Fibroblast of lung (primary cell): ENCODE measurements around the gene KLK15. TPM values are rescaled to one million over a fixed set of nuclear protein-coding genes. Genes with fewer than 3 reads are reported as not detected.

Source experiments
- DNase-seq, 2 donors: peaks; one replicate each; pipeline versions ENCODE4 v3.0.0 to v3.0.0-alpha.2; 2010; ENCODE audit warnings: low read depth in 2 of 2
- H2AFZ ChIP-seq: 2 replicates; pipeline ENCODE4 v1.5.1; 2012; ENCODE audit warnings: low read length, control low read depth, inconsistent platforms
- H3K27ac ChIP-seq: 2 replicates; pipeline ENCODE4 v1.5.1; 2011; ENCODE audit warnings: low read length, control low read depth; ENCODE audit not compliant: insufficient read depth
- H3K27me3 ChIP-seq: 2 replicates; pipeline ENCODE4 v1.5.1; 2011; ENCODE audit warnings: mild to moderate bottlenecking, low read length; ENCODE audit not compliant: control insufficient read depth, insufficient read depth
- H3K36me3 ChIP-seq: 2 replicates; pipeline ENCODE4 v1.5.1; 2011; ENCODE audit warnings: low read length; ENCODE audit not compliant: control insufficient read depth, insufficient read depth
- H3K4me1 ChIP-seq: 2 replicates; pipeline ENCODE4 v1.5.1; 2011; ENCODE audit warnings: low read length; ENCODE audit not compliant: control insufficient read depth, insufficient read depth; ENCODE audit errors: extremely low read depth
- H3K4me2 ChIP-seq: 2 replicates; pipeline ENCODE4 v1.5.1; 2011; ENCODE audit warnings: low read length, control low read depth; ENCODE audit not compliant: insufficient read depth; ENCODE audit errors: extremely low read depth
- H3K4me3 ChIP-seq, 4 experiments: fragments of 200-600 bp in 1 of 4; sonication (generic) in 1 of 4; replicated peaks in 1 of 4; 2 replicates each; pipeline ENCODE4 v1.5.1; 2011 to 2016; ENCODE audit warnings: low read length in 4 of 4, low read depth in 3 of 4, mild to moderate bottlenecking in 3 of 4, control low read depth in 2 of 4, inconsistent platforms in 1 of 4, mixed read lengths in 1 of 4; ENCODE audit not compliant: insufficient read depth in 1 of 4; ENCODE audit errors: control extremely low read depth in 1 of 4
- H3K79me2 ChIP-seq: 2 replicates; pipeline ENCODE4 v1.5.1; 2012; ENCODE audit warnings: mild to moderate bottlenecking, low read length, inconsistent platforms; ENCODE audit not compliant: control insufficient read depth, insufficient read depth
- H3K9ac ChIP-seq: 2 replicates; pipeline ENCODE4 v1.5.1; 2011; ENCODE audit warnings: mild to moderate bottlenecking, low read length, control low read depth; ENCODE audit not compliant: insufficient read depth
- H3K9me3 ChIP-seq: 2 replicates; pipeline ENCODE4 v1.5.1; 2012; ENCODE audit warnings: low read depth, low read length; ENCODE audit not compliant: control insufficient read depth, insufficient read depth
- H4K20me1 ChIP-seq: 2 replicates; pipeline ENCODE4 v1.5.1; 2011; ENCODE audit warnings: low read length; ENCODE audit not compliant: control insufficient read depth, insufficient read depth; ENCODE audit errors: extremely low read depth
- CTCF ChIP-seq, 2 donors: IDR thresholded peaks in 1 of 2; conservative IDR thresholded peaks in 1 of 2; 1 replicate in 1 of 2; 2 replicates in 1 of 2; pipeline ENCODE4 v1.5.1; 2011 to 2012; ENCODE audit warnings: low read length in 2 of 2, control low read depth in 1 of 2, inconsistent platforms in 1 of 2, low read depth in 1 of 2, mild to moderate bottlenecking in 1 of 2
- EZH2 ChIP-seq: IDR thresholded peaks from 2 replicates; pipeline ENCODE4 v1.5.1; 2012; ENCODE audit warnings: low read length, control low read depth, mild to moderate bottlenecking; ENCODE audit errors: missing control alignments
- polyA plus RNA-seq, 2 donors: library from polyadenylated mRNA; depleted of rRNA in 1 of 2; stranded (reverse) in 1 of 2; unstranded in 1 of 2; fragments of >200 nt; gene quantifications; 2 replicates each; pipeline ENCODE4 v1.2.1, GENCODE V29; 2011 to 2012; ENCODE audit warnings: missing spikeins in 1 of 2
- total RNA-seq: library from RNA; depleted of rRNA; stranded (reverse); fragments of >200 nt; gene quantifications from 2 replicates; pipeline ENCODE4 v1.2.1, GENCODE V29; 2014

The KLK15 gene
- total and polyA plus RNA-seq, 2 donors (not counting 1 experiment from before 2014, with no cell fraction given): not detected

GRCh38 chr19:50777261-50777660, 56.1 kb downstream of the KLK15 start:
- Histone ChIP-seq H3K27ac (no peak overlapping the region), H3K9me3 (no peaks in the 10 kb centered on the region), H2AFZ (no peak overlapping the region), H3K4me1 (no peaks in the 10 kb centered on the region), H3K79me2 (no peaks in the 10 kb centered on the region), H3K4me3 (no peak overlapping the region), H3K9ac (no peak overlapping the region), H3K27me3 (peaks cover 14% of the 10 kb centered on the region), H4K20me1 (no peaks in the 10 kb centered on the region), H3K36me3 (no peaks in the 10 kb centered on the region), H3K4me2 (no peak overlapping the region)
- TF ChIP-seq CTCF (conservative IDR thresholded peaks at IDR 0.05 in 1 of 2, IDR thresholded peaks at IDR 0.05 in 1 of 2; ENCODE audit: low read depth in 1 of 2, low read length in 2 of 2) (no peak), EZH2 (no peak)
- no peak for DNase-seq

- Histone ChIP-seq H3K27me3 (peaks cover 14% of the 10 kb centered on the region), H3K4me2 (no peak overlapping the region), H2AFZ (no peak overlapping the region), H3K27ac (no peak overlapping the region), H3K9ac (no peak overlapping the region), H3K9me3 (no peaks in the 10 kb centered on the region), H3K4me3 (no peak overlapping the region), H3K4me1 (no peaks in the 10 kb centered on the region), H4K20me1 (no peaks in the 10 kb centered on the region), H3K36me3 (no peaks in the 10 kb centered on the region), H3K79me2 (no peaks in the 10 kb centered on the region)
- no peak for DNase-seq
- TF ChIP-seq CTCF (conservative IDR thresholded peaks at IDR 0.05 in 1 of 2, IDR thresholded peaks at IDR 0.05 in 1 of 2; ENCODE audit: low read depth in 1 of 2, low read length in 2 of 2) (no peak), EZH2 (no peak)
Measured at GRCh38 chr19:50776131-50776530, 57.2 kb downstream of the KLK15 start.

Other genes starting within 250 kb of the KLK15 start
- gene SYT3, start 193.7 kb downstream of the KLK15 start, total RNA-seq: not detected in 2 replicates
- gene SYT3, start 193.7 kb downstream of the KLK15 start, polyA plus RNA-seq: not detected in 2 replicates
- gene C19orf81, start 184.1 kb downstream of the KLK15 start, total RNA-seq: not detected in 2 replicates
- gene C19orf81, start 184.1 kb downstream of the KLK15 start, polyA plus RNA-seq: not detected in 2 replicates
- gene SHANK1, start 113.8 kb downstream of the KLK15 start, total RNA-seq: 1.8 and 7.9 TPM in 2 replicates
- gene SHANK1, start 113.8 kb downstream of the KLK15 start, polyA plus RNA-seq: 1.4 and 2.3 TPM in 2 replicates
- gene CLEC11A, start 110.2 kb downstream of the KLK15 start, total RNA-seq: 27.5 and 69.4 TPM in 2 replicates
- 22.5 and 23.4 TPM in 2 replicates for gene CLEC11A, start 110.2 kb downstream of the KLK15 start, polyA plus RNA-seq
- not detected in 2 replicates for gene GPR32, start 63.1 kb downstream of the KLK15 start, total RNA-seq
- gene GPR32, start 63.1 kb downstream of the KLK15 start, polyA plus RNA-seq: not detected in 2 replicates
- gene ACP4, start 43.2 kb downstream of the KLK15 start, total RNA-seq: not detected in 2 replicates
- not detected in 2 replicates for gene ACP4, start 43.2 kb downstream of the KLK15 start, polyA plus RNA-seq
- not detected in 2 replicates for gene KLK1, start 9.8 kb downstream of the KLK15 start, total RNA-seq
- gene KLK1, start 9.8 kb downstream of the KLK15 start, polyA plus RNA-seq: not detected in 2 replicates
- gene KLK3, start 21.3 kb upstream of the KLK15 start, total RNA-seq: not detected in 2 replicates
- gene KLK3, start 21.3 kb upstream of the KLK15 start, polyA plus RNA-seq: not detected in 2 replicates
- not detected in 2 replicates for gene KLK2, start 39.9 kb upstream of the KLK15 start, total RNA-seq
- gene KLK2, start 39.9 kb upstream of the KLK15 start, polyA plus RNA-seq: not detected in 2 replicates
- not detected in 2 replicates for gene KLK4, start 77.8 kb upstream of the KLK15 start, total RNA-seq
- not detected in 2 replicates for gene KLK4, start 77.8 kb upstream of the KLK15 start, polyA plus RNA-seq
- not detected in 2 replicates for gene KLK5, start 119.5 kb upstream of the KLK15 start, total RNA-seq
- gene KLK5, start 119.5 kb upstream of the KLK15 start, polyA plus RNA-seq: 0.10 TPM in 1 of 2 replicates, not detected in the other
- not detected in 2 replicates for gene KLK6, start 136.0 kb upstream of the KLK15 start, total RNA-seq
- gene KLK6, start 136.0 kb upstream of the KLK15 start, polyA plus RNA-seq: not detected in 2 replicates
- not detected in 2 replicates for gene KLK7, start 150.3 kb upstream of the KLK15 start, total RNA-seq
- gene KLK7, start 150.3 kb upstream of the KLK15 start, polyA plus RNA-seq: not detected in 2 replicates
- gene KLK8, start 168.0 kb upstream of the KLK15 start, total RNA-seq: not detected in 2 replicates
- not detected in 2 replicates for gene KLK8, start 168.0 kb upstream of the KLK15 start, polyA plus RNA-seq
- gene KLK10, start 186.1 kb upstream of the KLK15 start, total RNA-seq: not detected in 2 replicates
- 0.03 TPM in 1 of 2 replicates, not detected in the other for gene KLK10, start 186.1 kb upstream of the KLK15 start, polyA plus RNA-seq
- gene KLK11, start 193.0 kb upstream of the KLK15 start, total RNA-seq: not detected in 2 replicates
- not detected in 2 replicates for gene KLK11, start 193.0 kb upstream of the KLK15 start, polyA plus RNA-seq
- not detected in 2 replicates for gene KLK12, start 201.4 kb upstream of the KLK15 start, total RNA-seq
- gene KLK12, start 201.4 kb upstream of the KLK15 start, polyA plus RNA-seq: not detected in 2 replicates
- not detected in 2 replicates for gene KLK13, start 231.5 kb upstream of the KLK15 start, total RNA-seq
- not detected in 2 replicates for gene KLK13, start 231.5 kb upstream of the KLK15 start, polyA plus RNA-seq
- not detected in 2 replicates for gene KLK14, start 249.3 kb upstream of the KLK15 start, total RNA-seq
- gene KLK14, start 249.3 kb upstream of the KLK15 start, polyA plus RNA-seq: not detected in 2 replicates